Measurements from ENCODE around the gene CTR9.

- TF ChIP-seq GATA1 (IDR thresholded peaks at IDR 0.05; ENCODE audit: low read depth, low read length) (no peak), POLR2A (IDR thresholded peaks at IDR 0.05; ENCODE audit: low read length) (no peak)
Observed at GRCh38 chr11:10784232-10785145, 33.4 kb downstream of the CTR9 start.
